Activated CD4-positive, alpha-beta T cell treated with anti-CD3 and anti-CD28 coated beads, Interleukin-2, amount 50 U/mL, for 48 hours (primary cell): ENCODE results near the gene CELA3A.
A peak's percentile ranks its signal among the peaks of the same experiment; 100 is the strongest.

Source experiments
- DNase-seq, 2 experiments: peaks; one replicate each; pipeline ENCODE4 v3.0.0-alpha.2; 2020

The CELA3A gene

GRCh38 chr1:22052115-22053016, 50.9 kb downstream of the CELA3A start, which contains the start of gene CDC42:
CDC42 (plus strand) TSS chr1:22052709; CDS start chr1:22078479, 25,770 bp downstream.
- peak; percentile 98 for DNase-seq

- peak; percentile 39 to 44 for DNase-seq
These were observed 51.8 kb downstream of the CELA3A start for GRCh38 chr1:22053017-22053860.

GRCh38 chr1:22053861-22054770, 52.7 kb downstream of the CELA3A start:
- DNase-seq: no peak

GRCh38 chr1:22055463-22055862, 54.0 kb downstream of the CELA3A start:
- no peak for DNase-seq

- no peak for DNase-seq
These were observed 54.6 kb downstream of the CELA3A start for GRCh38 chr1:22056043-22056442.

- DNase-seq: no peak
These were observed 55.5 kb downstream of the CELA3A start for GRCh38 chr1:22056936-22057335.

GRCh38 chr1:22057861-22058260, 56.4 kb downstream of the CELA3A start:
- no peak for DNase-seq
